Neural progenitor cell (in vitro differentiated cells): ENCODE data around the gene LHFPL2.

Source experiments
- EZH2 ChIP-seq: fragments of 200-600 bp; sonication (generic); IDR thresholded peaks from 2 replicates; pipeline ENCODE4 v1.6.1; 2017; ENCODE audit warnings: antibody characterized with exemption, mild to moderate bottlenecking, moderate library complexity
- EZH2phosphoT487 ChIP-seq: fragments of 200-600 bp; sonication (generic); IDR thresholded peaks from 2 replicates; pipeline ENCODE4 v1.6.1; 2017; ENCODE audit warnings: antibody characterized with exemption

DNA sequence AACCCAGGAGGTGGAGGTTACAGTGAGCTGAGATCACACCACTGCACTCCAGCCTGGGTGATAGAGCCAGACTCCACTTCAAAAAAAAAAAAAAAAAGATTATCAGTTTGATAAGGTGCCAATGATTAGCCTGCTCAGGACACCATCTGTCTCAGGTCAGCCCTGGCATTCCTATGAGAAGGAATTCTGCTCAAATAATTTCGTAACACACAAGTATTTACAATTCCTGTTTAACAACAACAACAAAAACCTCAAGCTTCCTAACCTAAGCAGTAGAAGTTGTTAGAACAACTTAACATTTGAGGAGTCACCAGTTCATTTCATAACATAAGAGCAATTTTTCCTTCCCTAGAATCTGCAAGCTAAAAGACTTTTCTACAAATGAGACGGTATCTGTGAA, 85.0 kb downstream of the LHFPL2 start:
- TF ChIP-seq EZH2phosphoT487 (no peak), EZH2 (no peak)
